Transverse colon (tissue), 4 donors: ENCODE data around the gene CADPS. TPM values are rescaled to one million over a fixed set of nuclear protein-coding genes. Genes with fewer than 3 reads are reported as not detected.

Source experiments
- DNase-seq: peaks from one replicate; pipeline ENCODE4 v3.0.0-alpha.2; 2019
- H3K27ac ChIP-seq, 4 donors: fragments of 200-600 bp; sonication (generic); 2 replicates each; pipeline ENCODE4 v1.5.1; 2016 to 2018; ENCODE audit warnings: inconsistent platforms in 4 of 4
- H3K27me3 ChIP-seq: fragments of 200-600 bp; sonication (generic); 2 replicates; pipeline ENCODE4 v1.5.1; 2017; ENCODE audit warnings: inconsistent platforms
- H3K36me3 ChIP-seq, 4 donors: fragments of 200-600 bp; sonication (generic); 2 replicates each; pipeline ENCODE4 v1.5.1; 2017 to 2019; ENCODE audit warnings: inconsistent platforms in 4 of 4
- H3K4me1 ChIP-seq, 4 donors: fragments of 200-600 bp; sonication (generic); 2 replicates each; pipeline ENCODE4 v1.5.1; 2017 to 2020; ENCODE audit warnings: inconsistent platforms in 4 of 4
- H3K4me3 ChIP-seq, 4 donors: fragments of 200-600 bp; sonication (generic); 1 replicate in 1 of 4; 2 replicates in 3 of 4; pipeline versions ENCODE4 v1.5.1 to v1.6.1; 2017 to 2019; ENCODE audit warnings: inconsistent platforms in 4 of 4
- H3K9me3 ChIP-seq, 2 donors: fragments of 200-600 bp; sonication (generic); 2 replicates each; pipeline ENCODE4 v1.5.1; 2017 to 2019; ENCODE audit warnings: inconsistent platforms in 2 of 2
- CTCF ChIP-seq, 5 experiments: fragments of 200-600 bp in 3 of 5; fragments of 450-650 bp in 2 of 5; sonication (generic) in 3 of 5; IDR thresholded peaks; 1 replicate in 2 of 5; 2 replicates in 3 of 5; pipeline ENCODE4 v1.5.1; 2016 to 2017; ENCODE audit warnings: antibody characterized with exemption in 5 of 5, inconsistent platforms in 3 of 5, mild to moderate bottlenecking in 2 of 5, moderate library complexity in 1 of 5
- EP300 ChIP-seq: sonication (generic); formaldehyde crosslinking; IDR thresholded peaks from one replicate; pipeline ENCODE4 v1.6.1; 2017; ENCODE audit warnings: antibody characterized with exemption, low read depth
- POLR2A ChIP-seq: fragments of 450-650 bp; IDR thresholded peaks from one replicate; pipeline ENCODE4 v1.6.1; 2016; ENCODE audit warnings: antibody characterized with exemption, mild to moderate bottlenecking, moderate library complexity
- POLR2AphosphoS5 ChIP-seq, 3 donors: sonication (generic); formaldehyde crosslinking; IDR thresholded peaks; one replicate each; pipeline ENCODE4 v1.6.1; 2016; ENCODE audit warnings: antibody characterized with exemption in 3 of 3
- WGBS, 2 donors: methylation state at CpG; one replicate each; pipeline ENCODE4 v1.1.5; 2018; ENCODE audit warnings: low coverage in 1 of 2; 5-methylcytosine and 5-hydroxymethylcytosine counted together
- in situ Hi-C, 4 donors: fragments of 200-750 bp; cut with MboI; loops; one replicate each; pipeline versions ENCODE4 v1.15.0 to v1.15.1; 2017; ENCODE audit warnings: low sequenced_read_pairs in 3 of 4, low pct_ligation_motif_present in 1 of 4, low pct_unique_long_range_greater_than_20kb in 1 of 4
- intact Hi-C: fragments of 100-400 bp; cut with DNase I; formaldehyde crosslinking; loops from one replicate; pipeline ENCODE4 v1.15.1; 2023; ENCODE audit warnings: low total_unique reads
- total RNA-seq, 4 donors: library from RNA; depleted of rRNA; stranded (reverse); fragments of >200 nt; gene quantifications; one replicate each; pipeline ENCODE4 v1.1.0, GENCODE V29; 2016

The CADPS gene
- total RNA-seq, 4 donors from 2014 or later = 1.9 to 22.7 (median 8.9) TPM

- intact Hi-C loops = no loop called here
- H3K9me3 ChIP-seq = no peaks in the 10 kb centered on the region
- WGBS, 2 donors = 55 to 67% methylated on average over 1 of the region's 1 CpG
- H3K36me3 ChIP-seq = no peaks in the 10 kb centered on the region
- DNase-seq = no peak
- in situ Hi-C loops = no loop called here
- no peak for TF ChIP-seq POLR2AphosphoS5 (IDR thresholded peaks at IDR 0.05)
- H3K27ac ChIP-seq = no peak overlapping the region
- no peaks in the 10 kb centered on the region for H3K27me3 ChIP-seq
- H3K4me1 ChIP-seq = no peaks in the 10 kb centered on the region
- no peak overlapping the region for H3K4me3 ChIP-seq
These were observed 260.7 kb downstream of the CADPS start for GRCh38 chr3:62614527-62614926.

GRCh38 chr3:62611541-62612240 lies 263.5 kb downstream of the CADPS start:
- no peak for TF ChIP-seq POLR2AphosphoS5 (IDR thresholded peaks at IDR 0.05)
- no peak for TF ChIP-seq POLR2A
- no peak for TF ChIP-seq CTCF (IDR thresholded peaks at IDR 0.05)
- TF ChIP-seq EP300 = no peak
- in situ Hi-C loops (no loop called here), intact Hi-C loops (loop anchor here (1.0 kb wide), 1 partner anchor 11 kb away; no protein-coding TSS in a partner anchor)
- Histone ChIP-seq H3K4me3 (no peak overlapping the region), H3K27ac (no peak overlapping the region), H3K36me3 (no peaks in the 10 kb centered on the region), H3K27me3 (no peaks in the 10 kb centered on the region), H3K4me1 (no peaks in the 10 kb centered on the region), H3K9me3 (no peaks in the 10 kb centered on the region)
- no peak for DNase-seq
- WGBS, 2 donors = 82 to 89% methylated on average over 2 to 3 of the region's 3 CpGs

GRCh38 chr3:62607287-62608029 lies 267.8 kb downstream of the CADPS start:
- Histone ChIP-seq H3K27ac (no peak overlapping the region), H3K9me3 (no peaks in the 10 kb centered on the region), H3K36me3 (no peaks in the 10 kb centered on the region), H3K4me3 (no peak overlapping the region), H3K4me1 (no peaks in the 10 kb centered on the region), H3K27me3 (no peaks in the 10 kb centered on the region)
- TF ChIP-seq POLR2AphosphoS5 (IDR thresholded peaks at IDR 0.05) = no peak
- TF ChIP-seq POLR2A = no peak
- TF ChIP-seq CTCF (IDR thresholded peaks at IDR 0.05) = no peak
- TF ChIP-seq EP300 = no peak
- in situ Hi-C loops = no loop called here
- 78% methylated on average over 10 of the region's 10 CpGs; no CpG with 5 or more reads in 1 of the 2 donors for WGBS, 2 donors
- DNase-seq = no peak
- intact Hi-C loops = no loop called here

- Histone ChIP-seq H3K36me3 (no peaks in the 10 kb centered on the region), H3K27me3 (no peaks in the 10 kb centered on the region), H3K27ac (no peak overlapping the region), H3K4me3 (no peak overlapping the region), H3K9me3 (no peaks in the 10 kb centered on the region), H3K4me1 (no peaks in the 10 kb centered on the region)
- 58 to 61% methylated on average over 3 of the region's 3 CpGs for WGBS, 2 donors
- TF ChIP-seq CTCF (IDR thresholded peaks at IDR 0.05) = no peak
- no peak for TF ChIP-seq POLR2AphosphoS5 (IDR thresholded peaks at IDR 0.05)
- intact Hi-C loops (no loop called here), in situ Hi-C loops (no loop called here)
- no peak for DNase-seq
These were observed 269.7 kb downstream of the CADPS start for GRCh38 chr3:62605413-62606068.
